A549 (cell line): Measurements from ENCODE around the gene TMEM273. TPM values are rescaled to one million over a fixed set of nuclear protein-coding genes. Genes with fewer than 3 reads are reported as not detected.

Source experiments
- ATAC-seq, 2 experiments: fragments of 200-7000 bp in 1 of 2; fragments of >200 bp in 1 of 2; cut with Nextera tagmentation in 1 of 2; cut with Tn5 transposase in 1 of 2; 3 replicates each; pipeline versions ENCODE4 v1.8.0 to v1.9.1; 2018 to 2020; ENCODE audit warnings: mild to moderate bottlenecking in 1 of 2, moderate library complexity in 1 of 2
- CTCF ChIA-PET: fragments of 300-600 bp; sonication (Branson Sonifier 250); formaldehyde crosslinking; extraction: SDS; loops from one replicate; lab custom pipeline; 2021; ENCODE audit warnings: antibody characterized with exemption, inconsistent platforms; lab: Yijun Ruan, JAX
- POLR2A ChIA-PET: fragments of 350-600 bp; formaldehyde crosslinking; extraction: SDS; loops from one replicate; lab custom pipeline; 2021; ENCODE audit warnings: antibody characterized with exemption, inconsistent platforms; lab: Yijun Ruan, JAX
- DNase-seq, 2 experiments: peaks; one replicate each; pipeline versions ENCODE4 v3.0.0 to v3.0.0-alpha.2; 2011 to 2016; ENCODE audit warnings: low read depth in 1 of 2, low spot score in 1 of 2
- FAIRE-seq: peaks from 2 replicates; lab custom pipeline; 2011; peaks lifted over from hg19 to GRCh38; lab: Jason Lieb, UNC
- H3K27ac ChIP-seq, 2 experiments: fragments of >200 bp; sonication (Bioruptor Twin); formaldehyde crosslinking; 3 replicates each; pipeline ENCODE4 v1.5.1; 2016 to 2017
- H3K4me1 ChIP-seq: fragments of >200 bp; sonication (Bioruptor Twin); formaldehyde crosslinking; 3 replicates; pipeline ENCODE4 v1.6.1; 2016
- H3K4me2 ChIP-seq: fragments of >200 bp; sonication (Bioruptor Twin); formaldehyde crosslinking; 3 replicates; pipeline ENCODE4 v1.6.1; 2016
- H3K4me3 ChIP-seq: fragments of >200 bp; sonication (Bioruptor Twin); formaldehyde crosslinking; 3 replicates; pipeline ENCODE4 v1.5.1; 2016
- H3K9me3 ChIP-seq: fragments of >200 bp; sonication (Bioruptor Twin); formaldehyde crosslinking; 3 replicates; pipeline ENCODE4 v1.6.1; 2016
- CBX2 ChIP-seq: fragments of 200-600 bp; sonication (generic); IDR thresholded peaks from 2 replicates; pipeline ENCODE4 v1.6.1; 2016; ENCODE audit warnings: low read depth, mild to moderate bottlenecking, borderline replicate concordance
- CHD2 ChIP-seq: fragments of 150-350 bp; IDR thresholded peaks from 2 replicates; pipeline ENCODE4 v1.6.1; 2014; ENCODE audit warnings: low read length; ENCODE audit not compliant: partially characterized antibody
- CHD4 ChIP-seq: fragments of 200-600 bp; sonication (generic); IDR thresholded peaks from 2 replicates; pipeline ENCODE4 v1.6.1; 2016; ENCODE audit warnings: antibody characterized with exemption, mild to moderate bottlenecking, borderline replicate concordance
- CTCF ChIP-seq: fragments of >200 bp; sonication (Bioruptor Twin); formaldehyde crosslinking; IDR thresholded peaks from 3 replicates; pipeline ENCODE4 v1.5.1; 2016
- ELK1 ChIP-seq: fragments of 150-350 bp; IDR thresholded peaks from 2 replicates; pipeline ENCODE4 v1.6.1; 2014; ENCODE audit warnings: low read depth, mild to moderate bottlenecking, low read length
- HES2 ChIP-seq: fragments of >200 bp; sonication (Bioruptor Twin); formaldehyde crosslinking; IDR thresholded peaks from 2 replicates; pipeline ENCODE4 v1.6.1; 2016
- HMGXB4 ChIP-seq: fragments of 250-450 bp; sonication (Bioruptor Pico); IDR thresholded peaks from 2 replicates; pipeline ENCODE4 v1.5.0; 2021; ENCODE audit warnings: mild to moderate bottlenecking, moderate library complexity, borderline replicate concordance
- JUN ChIP-seq, 2 experiments: fragments of >200 bp; sonication (Bioruptor Twin); formaldehyde crosslinking; IDR thresholded peaks; 2 replicates in 1 of 2; 3 replicates in 1 of 2; pipeline ENCODE4 v1.6.1; 2016 to 2017
- KDM1A ChIP-seq: fragments of 200-600 bp; sonication (generic); IDR thresholded peaks from 2 replicates; pipeline ENCODE4 v1.6.1; 2016; ENCODE audit warnings: low read depth, mild to moderate bottlenecking
- KDM5A ChIP-seq: fragments of 200-600 bp; sonication (generic); IDR thresholded peaks from 2 replicates; pipeline ENCODE4 v1.6.1; 2016; ENCODE audit warnings: antibody characterized with exemption, mild to moderate bottlenecking
- MAFK ChIP-seq: fragments of 450-650 bp; IDR thresholded peaks from 2 replicates; pipeline ENCODE4 v1.6.1; 2014; ENCODE audit not compliant: partially characterized antibody
- NPAS2 ChIP-seq: fragments of 250-450 bp; sonication (Bioruptor Pico); IDR thresholded peaks from 2 replicates; pipeline ENCODE4 v1.8.0; 2022; ENCODE audit warnings: mild to moderate bottlenecking, moderate library complexity, borderline replicate concordance
- RARB ChIP-seq: fragments of 250-450 bp; sonication (Bioruptor Pico); IDR thresholded peaks from 2 replicates; pipeline ENCODE4 v1.8.0; 2021; ENCODE audit warnings: mild to moderate bottlenecking, moderate library complexity
- RCOR1 ChIP-seq: fragments of 150-350 bp; IDR thresholded peaks from 2 replicates; pipeline ENCODE4 v1.6.1; 2014; ENCODE audit warnings: antibody characterized with exemption, low read length, low read depth
- RNF2 ChIP-seq: fragments of 200-600 bp; sonication (generic); IDR thresholded peaks from 2 replicates; pipeline ENCODE4 v1.6.1; 2016; ENCODE audit warnings: low read depth, mild to moderate bottlenecking, antibody characterized with exemption, moderate library complexity, borderline replicate concordance
- SMC3 ChIP-seq: fragments of >200 bp; sonication (Bioruptor Twin); formaldehyde crosslinking; IDR thresholded peaks from 3 replicates; pipeline ENCODE4 v1.6.1; 2018; ENCODE audit warnings: inconsistent platforms
- TFCP2L1 ChIP-seq: fragments of 250-450 bp; sonication (Bioruptor Pico); IDR thresholded peaks from 2 replicates; pipeline ENCODE4 v1.5.0; 2021; ENCODE audit warnings: mild to moderate bottlenecking
- TP53 ChIP-seq: fragments of 250-450 bp; sonication (Bioruptor Pico); IDR thresholded peaks from 2 replicates; pipeline ENCODE4 v1.5.0; 2021; ENCODE audit warnings: mild to moderate bottlenecking, moderate library complexity
- USF2 ChIP-seq: fragments of 450-650 bp; IDR thresholded peaks from 2 replicates; pipeline ENCODE4 v1.6.1; 2014; ENCODE audit warnings: antibody characterized with exemption
- ZFP36 ChIP-seq: fragments of 450-650 bp; IDR thresholded peaks from 2 replicates; pipeline ENCODE4 v1.6.1; 2014; ENCODE audit warnings: borderline replicate concordance; ENCODE audit not compliant: partially characterized antibody
- ZNF302 ChIP-seq: fragments of 250-450 bp; sonication (Bioruptor Pico); IDR thresholded peaks from 2 replicates; pipeline ENCODE4 v1.9.0; 2021; ENCODE audit warnings: inconsistent platforms, mild to moderate bottlenecking, moderate library complexity
- ZSCAN20 ChIP-seq: fragments of 250-450 bp; sonication (Bioruptor Pico); IDR thresholded peaks from 2 replicates; pipeline ENCODE4 v1.8.0; 2022; ENCODE audit warnings: mild to moderate bottlenecking, moderate library complexity
- WGBS: methylation state at CpG from one replicate; pipeline ENCODE4 v1.1.6; 2017; ENCODE audit errors: missing lambda C conversion rate; 5-methylcytosine and 5-hydroxymethylcytosine counted together
- polyA plus RNA-seq, 4 experiments: library from polyadenylated mRNA; depleted of rRNA in 3 of 4; stranded (reverse); fragments of >200 nt; fragmentation: RNase III in 1 of 4; extraction: RNeasy Plus Mini Kit Qiagen cat#74134 plus additional on column Dnase treatment in 1 of 4; gene quantifications; 2 replicates in 3 of 4; 3 replicates in 1 of 4; pipeline ENCODE4 v1.2.3, GENCODE V29; 2011 to 2017

The TMEM273 gene
- polyA plus RNA-seq, 2 of the 4 experiments (the other 2 are of a cell fraction) = not detected

GRCh38 chr10:49133706-49134248 is 54.4 kb downstream of the TMEM273 start, which contains the start of gene FAM170B:
Gene FAM170B (minus strand): TSS chr10:49134021. CDS start chr10:49133918, 103 bp downstream.
- ChIA-PET CTCF (no interaction called here), POLR2A (no interaction called here)
- no peak within 1 kb of the TSS for H3K4me3 ChIP-seq
- no peak for ATAC-seq
- H3K4me2 ChIP-seq = no peak within 1 kb of the TSS
- H3K4me1 ChIP-seq = no peaks in the 10 kb centered on the region
- no peak for FAIRE-seq
- no peaks in the 10 kb centered on the region for H3K9me3 ChIP-seq
- no peak for DNase-seq
- no peak within 1 kb of the TSS for H3K27ac ChIP-seq
- no peak for TF ChIP-seq CHD2
- no peak for TF ChIP-seq TP53
- no peak for TF ChIP-seq HMGXB4
- no peak for TF ChIP-seq SMC3
- TF ChIP-seq ZFP36 = no peak
- TF ChIP-seq USF2 = no peak
- TF ChIP-seq CHD4 = no peak
- WGBS = 7% methylated on average over 3 of the region's 5 CpGs

- 49% methylated on average over 2 of the region's 2 CpGs for WGBS
- no peak for ATAC-seq
- POLR2A ChIA-PET = no interaction called here
- Histone ChIP-seq H3K4me2 (no peak overlapping the region), H3K9me3 (no peaks in the 10 kb centered on the region), H3K4me3 (no peak overlapping the region), H3K27ac (no peak overlapping the region), H3K4me1 (no peaks in the 10 kb centered on the region)
- no peak for FAIRE-seq
- CTCF ChIA-PET = no interaction called here
- DNase-seq = no peak
- TF ChIP-seq JUN (IDR thresholded peaks at IDR 0.05) = no peak
- TF ChIP-seq RARB (CRISPR knock-in tag) = no peak
- no peak for TF ChIP-seq RNF2
- TF ChIP-seq RCOR1 = no peak
- no peak for TF ChIP-seq CBX2
- TF ChIP-seq TFCP2L1 (CRISPR knock-in tag) = no peak
- TF ChIP-seq CTCF = no peak
- TF ChIP-seq ZNF302 = no peak
- TF ChIP-seq ZSCAN20 (CRISPR knock-in tag) = no peak
These were observed 55.8 kb downstream of the TMEM273 start for GRCh38 chr10:49132362-49132737.

GRCh38 chr10:49131507-49132361 is 56.5 kb downstream of the TMEM273 start:
- Histone ChIP-seq H3K4me1 (no peaks in the 10 kb centered on the region), H3K4me2 (no peak overlapping the region), H3K27ac (no peak overlapping the region), H3K4me3 (no peak overlapping the region), H3K9me3 (no peaks in the 10 kb centered on the region)
- ATAC-seq = no peak
- POLR2A ChIA-PET = no interaction called here
- CTCF ChIA-PET = no interaction called here
- TF ChIP-seq HES2 (no peak), KDM5A (no peak), NPAS2 (CRISPR knock-in tag) (no peak), ELK1 (no peak), RCOR1 (no peak), KDM1A (no peak), MAFK (no peak), SMC3 (no peak), TFCP2L1 (CRISPR knock-in tag) (no peak), JUN (IDR thresholded peaks at IDR 0.05) (no peak)
- DNase-seq = no peak
- 47% methylated on average over 13 of the region's 37 CpGs for WGBS
- no peak for FAIRE-seq
